SK-N-SH treated with all-trans-retinoic acid at 6 μM for 48 hours (cell line): ENCODE results near the gene SMAD6.
A peak's percentile ranks its signal among the peaks of the same experiment; 100 is the strongest.

Experiments
- ATAC-seq: fragments of 200-7000 bp; cut with Tn5 transposase; 3 replicates; pipeline ENCODE4 v1.9.1; 2020; ENCODE audit warnings: mild to moderate bottlenecking, moderate library complexity
- ARNTL ChIP-seq: fragments of 450-650 bp; formaldehyde crosslinking; IDR thresholded peaks from 2 replicates; pipeline ENCODE4 v1.5.0; 2020; ENCODE audit warnings: low read depth, mild to moderate bottlenecking, moderate library complexity, borderline replicate concordance
- BACH2 ChIP-seq: fragments of 250-450 bp; sonication (Bioruptor Pico); IDR thresholded peaks from 2 replicates; pipeline ENCODE4 v1.9.0; 2021; ENCODE audit warnings: mild to moderate bottlenecking, borderline replicate concordance
- ESRRG ChIP-seq: fragments of 250-450 bp; sonication (Bioruptor Pico); IDR thresholded peaks from 2 replicates; pipeline ENCODE4 v1.6.1; 2021; ENCODE audit warnings: mild to moderate bottlenecking
- GLIS3 ChIP-seq: fragments of 250-450 bp; sonication (Bioruptor Pico); IDR thresholded peaks from 2 replicates; pipeline ENCODE4 v1.5.0; 2020; ENCODE audit warnings: mild to moderate bottlenecking, moderate library complexity
- ISL1 ChIP-seq: fragments of 250-450 bp; sonication (Bioruptor Pico); IDR thresholded peaks from 2 replicates; pipeline ENCODE4 v2.1.2; 2022; ENCODE audit warnings: mild to moderate bottlenecking, moderate library complexity
- OSR1 ChIP-seq: fragments of 250-450 bp; sonication (Bioruptor Pico); IDR thresholded peaks from 2 replicates; pipeline ENCODE4 v1.8.0; 2022; ENCODE audit warnings: moderate library complexity, mild to moderate bottlenecking, inconsistent platforms
- PPARA ChIP-seq: fragments of 250-450 bp; sonication (Bioruptor Pico); IDR thresholded peaks from 2 replicates; pipeline ENCODE4 v1.5.0; 2020; ENCODE audit warnings: mild to moderate bottlenecking, borderline replicate concordance
- RARB ChIP-seq: fragments of 250-450 bp; sonication (Bioruptor Pico); IDR thresholded peaks from 2 replicates; pipeline ENCODE4 v1.8.0; 2021; ENCODE audit warnings: mild to moderate bottlenecking, moderate library complexity
- SNAI2 ChIP-seq: fragments of 250-450 bp; sonication (Bioruptor Pico); IDR thresholded peaks from 2 replicates; pipeline ENCODE4 v1.5.0; 2020; ENCODE audit warnings: mild to moderate bottlenecking, moderate library complexity
- TCF4 ChIP-seq: fragments of 250-450 bp; sonication (Bioruptor Pico); IDR thresholded peaks from 2 replicates; pipeline ENCODE4 v1.8.0; 2021; ENCODE audit warnings: mild to moderate bottlenecking, moderate library complexity, borderline replicate concordance
- TOX ChIP-seq: fragments of 250-450 bp; sonication (Bioruptor Pico); IDR thresholded peaks from 2 replicates; pipeline ENCODE4 v1.8.0; 2021; ENCODE audit warnings: mild to moderate bottlenecking, moderate library complexity, borderline replicate concordance
- ZC3H10 ChIP-seq: fragments of 250-450 bp; sonication (Bioruptor Pico); IDR thresholded peaks from 2 replicates; pipeline ENCODE4 v1.5.1; 2021; ENCODE audit warnings: mild to moderate bottlenecking, moderate library complexity
- ZFP3 ChIP-seq: fragments of 250-450 bp; sonication (Bioruptor Pico); IDR thresholded peaks from 2 replicates; pipeline ENCODE4 v1.5.0; 2020; ENCODE audit warnings: mild to moderate bottlenecking, moderate library complexity
- ZFP30 ChIP-seq: fragments of 450-650 bp; formaldehyde crosslinking; IDR thresholded peaks from 2 replicates; pipeline ENCODE4 v1.5.0; 2022; ENCODE audit warnings: mild to moderate bottlenecking, moderate library complexity
- ZNF565 ChIP-seq: fragments of 450-650 bp; formaldehyde crosslinking; conservative IDR thresholded peaks from 2 replicates; pipeline ENCODE4 v1.5.0; 2020; ENCODE audit warnings: low read depth, mild to moderate bottlenecking, moderate library complexity
- ZNF70 ChIP-seq: fragments of 450-650 bp; formaldehyde crosslinking; IDR thresholded peaks from 2 replicates; pipeline ENCODE4 v1.5.0; 2020; ENCODE audit warnings: mild to moderate bottlenecking, moderate library complexity
- ZNF8 ChIP-seq: fragments of 450-650 bp; formaldehyde crosslinking; IDR thresholded peaks from 2 replicates; pipeline ENCODE4 v1.5.0; 2020; ENCODE audit warnings: mild to moderate bottlenecking, moderate library complexity
- TF ChIP-seq, protein P1 (sequence below): fragments of 250-450 bp; sonication (Bioruptor Pico); IDR thresholded peaks from 2 replicates; pipeline ENCODE4 v1.5.0; 2020; ENCODE audit warnings: mild to moderate bottlenecking, moderate library complexity
- TF ChIP-seq, protein P2 (sequence below): fragments of 250-450 bp; sonication (Bioruptor Pico); IDR thresholded peaks from 2 replicates; pipeline ENCODE4 v1.5.1; 2020; ENCODE audit warnings: low read depth, mild to moderate bottlenecking, moderate library complexity
- TF ChIP-seq, protein P3 (sequence below): fragments of 250-450 bp; sonication (Bioruptor Pico); IDR thresholded peaks from 2 replicates; pipeline ENCODE4 v1.5.1; 2021; ENCODE audit warnings: mild to moderate bottlenecking, moderate library complexity
- TF ChIP-seq, protein P4 (sequence below): fragments of 250-450 bp; sonication (Bioruptor Pico); IDR thresholded peaks from 2 replicates; pipeline ENCODE4 v1.8.0; 2020; ENCODE audit warnings: mild to moderate bottlenecking, moderate library complexity, borderline replicate concordance
- TF ChIP-seq, protein P5 (sequence below): fragments of 250-450 bp; sonication (Bioruptor Pico); IDR thresholded peaks from 2 replicates; pipeline ENCODE4 v1.8.0; 2021; ENCODE audit warnings: low read depth, mild to moderate bottlenecking, moderate library complexity, borderline replicate concordance

The SMAD6 gene

DNA sequence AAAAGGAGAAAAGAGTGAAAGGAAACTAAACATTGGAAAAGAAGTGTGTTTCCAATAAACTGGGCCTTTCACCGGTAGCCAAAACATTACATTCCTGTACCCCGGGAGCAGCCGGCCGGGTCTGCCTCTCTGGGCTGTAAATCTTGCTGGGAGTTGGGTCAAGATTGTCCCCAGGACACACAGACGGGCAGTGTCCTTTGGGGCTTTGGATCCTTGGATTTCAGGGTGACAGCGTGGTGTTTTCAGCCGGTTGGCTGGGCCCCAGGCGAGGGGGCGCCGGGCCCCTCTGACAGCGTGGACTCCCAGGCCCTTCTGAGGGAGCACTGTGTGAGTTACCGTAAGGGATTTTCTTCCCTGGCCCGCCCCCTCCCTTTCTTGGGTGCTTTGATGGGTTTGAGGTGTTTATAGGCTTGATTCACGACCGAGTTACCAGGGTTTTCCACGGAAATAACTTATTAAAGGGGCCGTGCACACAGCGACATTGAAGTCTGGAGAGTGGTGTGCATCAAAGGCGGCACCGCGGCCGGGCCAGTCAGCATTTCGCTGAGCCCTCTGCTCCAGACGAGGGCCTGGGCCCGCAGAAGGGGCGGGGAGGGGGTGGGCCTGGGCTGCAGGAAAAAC, 27.4 kb downstream of the SMAD6 start:
- no peak for TF ChIP-seq PPARA (CRISPR knock-in tag)
- TF ChIP-seq TOX = no peak
- TF ChIP-seq ZNF70 = no peak
- no peak for TF ChIP-seq ZC3H10 (CRISPR knock-in tag)
- no peak for TF ChIP-seq ZNF8 (CRISPR knock-in tag)
- TF ChIP-seq TCF4 (CRISPR knock-in tag) = no peak
- no peak for TF ChIP-seq ZFP30
- TF ChIP-seq, protein P1, sequence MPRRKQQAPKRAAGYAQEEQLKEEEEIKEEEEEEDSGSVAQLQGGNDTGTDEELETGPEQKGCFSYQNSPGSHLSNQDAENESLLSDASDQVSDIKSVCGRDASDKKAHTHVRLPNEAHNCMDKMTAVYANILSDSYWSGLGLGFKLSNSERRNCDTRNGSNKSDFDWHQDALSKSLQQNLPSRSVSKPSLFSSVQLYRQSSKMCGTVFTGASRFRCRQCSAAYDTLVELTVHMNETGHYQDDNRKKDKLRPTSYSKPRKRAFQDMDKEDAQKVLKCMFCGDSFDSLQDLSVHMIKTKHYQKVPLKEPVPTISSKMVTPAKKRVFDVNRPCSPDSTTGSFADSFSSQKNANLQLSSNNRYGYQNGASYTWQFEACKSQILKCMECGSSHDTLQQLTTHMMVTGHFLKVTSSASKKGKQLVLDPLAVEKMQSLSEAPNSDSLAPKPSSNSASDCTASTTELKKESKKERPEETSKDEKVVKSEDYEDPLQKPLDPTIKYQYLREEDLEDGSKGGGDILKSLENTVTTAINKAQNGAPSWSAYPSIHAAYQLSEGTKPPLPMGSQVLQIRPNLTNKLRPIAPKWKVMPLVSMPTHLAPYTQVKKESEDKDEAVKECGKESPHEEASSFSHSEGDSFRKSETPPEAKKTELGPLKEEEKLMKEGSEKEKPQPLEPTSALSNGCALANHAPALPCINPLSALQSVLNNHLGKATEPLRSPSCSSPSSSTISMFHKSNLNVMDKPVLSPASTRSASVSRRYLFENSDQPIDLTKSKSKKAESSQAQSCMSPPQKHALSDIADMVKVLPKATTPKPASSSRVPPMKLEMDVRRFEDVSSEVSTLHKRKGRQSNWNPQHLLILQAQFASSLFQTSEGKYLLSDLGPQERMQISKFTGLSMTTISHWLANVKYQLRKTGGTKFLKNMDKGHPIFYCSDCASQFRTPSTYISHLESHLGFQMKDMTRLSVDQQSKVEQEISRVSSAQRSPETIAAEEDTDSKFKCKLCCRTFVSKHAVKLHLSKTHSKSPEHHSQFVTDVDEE (CRISPR knock-in tag) = no peak
- no peak for TF ChIP-seq ARNTL
- TF ChIP-seq ZFP3 (CRISPR knock-in tag) = no peak
- TF ChIP-seq RARB (CRISPR knock-in tag) = no peak
- TF ChIP-seq ZNF565 (CRISPR knock-in tag) = no peak
- TF ChIP-seq, protein P2, sequence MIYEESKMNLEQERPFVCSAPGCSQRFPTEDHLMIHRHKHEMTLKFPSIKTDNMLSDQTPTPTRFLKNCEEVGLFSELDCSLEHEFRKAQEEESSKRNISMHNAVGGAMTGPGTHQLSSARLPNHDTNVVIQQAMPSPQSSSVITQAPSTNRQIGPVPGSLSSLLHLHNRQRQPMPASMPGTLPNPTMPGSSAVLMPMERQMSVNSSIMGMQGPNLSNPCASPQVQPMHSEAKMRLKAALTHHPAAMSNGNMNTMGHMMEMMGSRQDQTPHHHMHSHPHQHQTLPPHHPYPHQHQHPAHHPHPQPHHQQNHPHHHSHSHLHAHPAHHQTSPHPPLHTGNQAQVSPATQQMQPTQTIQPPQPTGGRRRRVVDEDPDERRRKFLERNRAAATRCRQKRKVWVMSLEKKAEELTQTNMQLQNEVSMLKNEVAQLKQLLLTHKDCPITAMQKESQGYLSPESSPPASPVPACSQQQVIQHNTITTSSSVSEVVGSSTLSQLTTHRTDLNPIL = no peak
- TF ChIP-seq SNAI2 = no peak
- TF ChIP-seq GLIS3 (CRISPR knock-in tag) = no peak
- TF ChIP-seq, protein P3, sequence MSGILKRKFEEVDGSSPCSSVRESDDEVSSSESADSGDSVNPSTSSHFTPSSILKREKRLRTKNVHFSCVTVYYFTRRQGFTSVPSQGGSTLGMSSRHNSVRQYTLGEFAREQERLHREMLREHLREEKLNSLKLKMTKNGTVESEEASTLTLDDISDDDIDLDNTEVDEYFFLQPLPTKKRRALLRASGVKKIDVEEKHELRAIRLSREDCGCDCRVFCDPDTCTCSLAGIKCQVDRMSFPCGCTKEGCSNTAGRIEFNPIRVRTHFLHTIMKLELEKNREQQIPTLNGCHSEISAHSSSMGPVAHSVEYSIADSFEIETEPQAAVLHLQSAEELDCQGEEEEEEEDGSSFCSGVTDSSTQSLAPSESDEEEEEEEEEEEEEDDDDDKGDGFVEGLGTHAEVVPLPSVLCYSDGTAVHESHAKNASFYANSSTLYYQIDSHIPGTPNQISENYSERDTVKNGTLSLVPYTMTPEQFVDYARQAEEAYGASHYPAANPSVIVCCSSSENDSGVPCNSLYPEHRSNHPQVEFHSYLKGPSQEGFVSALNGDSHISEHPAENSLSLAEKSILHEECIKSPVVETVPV (CRISPR knock-in tag) = no peak
- TF ChIP-seq BACH2 = no peak
- TF ChIP-seq, protein P4, sequence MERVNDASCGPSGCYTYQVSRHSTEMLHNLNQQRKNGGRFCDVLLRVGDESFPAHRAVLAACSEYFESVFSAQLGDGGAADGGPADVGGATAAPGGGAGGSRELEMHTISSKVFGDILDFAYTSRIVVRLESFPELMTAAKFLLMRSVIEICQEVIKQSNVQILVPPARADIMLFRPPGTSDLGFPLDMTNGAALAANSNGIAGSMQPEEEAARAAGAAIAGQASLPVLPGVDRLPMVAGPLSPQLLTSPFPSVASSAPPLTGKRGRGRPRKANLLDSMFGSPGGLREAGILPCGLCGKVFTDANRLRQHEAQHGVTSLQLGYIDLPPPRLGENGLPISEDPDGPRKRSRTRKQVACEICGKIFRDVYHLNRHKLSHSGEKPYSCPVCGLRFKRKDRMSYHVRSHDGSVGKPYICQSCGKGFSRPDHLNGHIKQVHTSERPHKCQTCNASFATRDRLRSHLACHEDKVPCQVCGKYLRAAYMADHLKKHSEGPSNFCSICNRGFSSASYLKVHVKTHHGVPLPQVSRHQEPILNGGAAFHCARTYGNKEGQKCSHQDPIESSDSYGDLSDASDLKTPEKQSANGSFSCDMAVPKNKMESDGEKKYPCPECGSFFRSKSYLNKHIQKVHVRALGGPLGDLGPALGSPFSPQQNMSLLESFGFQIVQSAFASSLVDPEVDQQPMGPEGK = no peak
- no peak for TF ChIP-seq OSR1 (CRISPR knock-in tag)
- TF ChIP-seq, all 23 proteins: peak for 0
- no peak for ATAC-seq

DNA sequence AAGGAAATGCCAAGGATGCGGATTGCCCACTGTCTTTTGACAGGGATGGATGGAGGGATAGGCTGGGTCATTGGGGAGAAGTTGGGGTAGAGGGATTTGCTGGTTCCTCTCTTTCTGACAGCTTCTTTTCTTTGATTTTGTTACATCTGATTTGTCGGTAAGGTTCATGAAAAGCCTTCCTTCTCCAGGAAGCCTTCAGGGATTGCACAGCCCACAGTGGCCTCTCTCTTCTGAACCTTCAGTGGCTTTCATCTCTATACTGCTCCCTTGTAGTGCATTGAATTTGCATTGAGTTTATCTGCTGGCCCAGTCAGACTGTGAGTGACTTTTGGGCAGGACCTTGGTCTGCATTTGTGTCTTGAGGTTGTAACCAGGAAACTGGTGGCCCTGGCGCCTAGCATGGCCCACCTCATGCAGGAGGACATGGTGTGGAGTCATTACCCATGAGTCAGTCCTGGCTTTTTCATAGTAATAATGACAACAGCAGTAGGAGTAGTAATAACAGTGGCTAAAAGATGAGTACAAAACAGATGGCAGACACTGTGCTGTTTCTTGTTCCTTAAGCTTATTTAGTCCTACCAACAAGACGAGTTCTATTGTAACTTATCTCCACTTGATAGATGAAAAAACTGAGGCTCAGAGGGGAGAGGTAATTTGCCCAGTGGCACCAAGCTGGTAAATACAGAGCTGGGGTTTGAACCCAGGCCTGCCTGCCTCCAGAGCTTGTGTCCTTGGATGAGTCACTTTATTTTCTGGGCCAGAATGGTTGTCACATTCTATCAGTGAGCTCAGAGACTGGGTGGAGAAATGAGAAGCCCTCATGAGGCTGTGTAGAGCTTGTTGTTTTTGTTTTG, 28.4 kb downstream of the SMAD6 start:
- TF ChIP-seq ARNTL (no peak), ISL1 (CRISPR knock-in tag) (no peak), ESRRG (no peak), OSR1 (CRISPR knock-in tag) (no peak), PPARA (CRISPR knock-in tag) (no peak), BACH2 (no peak)
- ATAC-seq = peak; percentile 62

DNA sequence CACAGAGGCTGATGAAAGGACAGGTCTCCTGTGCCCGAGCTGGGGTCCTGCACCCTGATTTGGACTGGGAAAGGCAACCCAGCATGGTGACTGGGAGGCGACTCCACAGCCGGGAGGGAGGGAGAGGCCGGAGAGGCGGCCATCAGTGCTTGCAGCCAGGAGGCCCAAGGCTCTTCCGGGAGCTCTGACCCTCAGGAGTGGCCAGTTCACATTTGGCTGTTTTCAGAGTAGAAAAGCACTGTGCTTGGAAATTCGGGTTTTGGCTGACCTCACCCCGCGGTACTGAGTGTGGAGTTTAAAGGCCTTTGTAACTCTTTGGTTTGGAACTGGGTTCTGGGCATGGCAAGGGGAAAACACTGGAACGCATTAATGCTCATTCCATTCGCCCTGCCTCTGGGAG, 31.9 kb downstream of the SMAD6 start:
- ATAC-seq = no peak
- TF ChIP-seq, protein P1 (CRISPR knock-in tag) = no peak
- no peak for TF ChIP-seq PPARA (CRISPR knock-in tag)
- TF ChIP-seq OSR1 (CRISPR knock-in tag) = no peak
- TF ChIP-seq TCF4 (CRISPR knock-in tag) = no peak
- TF ChIP-seq ISL1 (CRISPR knock-in tag) = no peak
- TF ChIP-seq ZNF8 (CRISPR knock-in tag) = no peak
- TF ChIP-seq, protein P5, sequence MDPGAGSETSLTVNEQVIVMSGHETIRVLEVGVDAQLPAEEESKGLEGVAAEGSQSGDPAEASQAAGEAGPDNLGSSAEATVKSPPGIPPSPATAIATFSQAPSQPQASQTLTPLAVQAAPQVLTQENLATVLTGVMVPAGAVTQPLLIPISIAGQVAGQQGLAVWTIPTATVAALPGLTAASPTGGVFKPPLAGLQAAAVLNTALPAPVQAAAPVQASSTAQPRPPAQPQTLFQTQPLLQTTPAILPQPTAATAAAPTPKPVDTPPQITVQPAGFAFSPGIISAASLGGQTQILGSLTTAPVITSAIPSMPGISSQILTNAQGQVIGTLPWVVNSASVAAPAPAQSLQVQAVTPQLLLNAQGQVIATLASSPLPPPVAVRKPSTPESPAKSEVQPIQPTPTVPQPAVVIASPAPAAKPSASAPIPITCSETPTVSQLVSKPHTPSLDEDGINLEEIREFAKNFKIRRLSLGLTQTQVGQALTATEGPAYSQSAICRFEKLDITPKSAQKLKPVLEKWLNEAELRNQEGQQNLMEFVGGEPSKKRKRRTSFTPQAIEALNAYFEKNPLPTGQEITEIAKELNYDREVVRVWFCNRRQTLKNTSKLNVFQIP (CRISPR knock-in tag) = no peak
- no peak for TF ChIP-seq ZNF565 (CRISPR knock-in tag)
- no peak for TF ChIP-seq ARNTL
- TF ChIP-seq, protein P2 = no peak
- no peak for TF ChIP-seq SNAI2
